Uterus (tissue), 4 donors: ENCODE data around the gene DST. TPM values are rescaled to one million over a fixed set of nuclear protein-coding genes. Genes with fewer than 3 reads are reported as not detected.

Experiments
- DNase-seq, 2 donors: peaks; one replicate each; pipeline ENCODE4 v3.0.0-alpha.2; 2019 to 2020
- H3K27ac ChIP-seq, 2 donors: fragments of 200-600 bp; sonication (generic); 1 replicate in 1 of 2; 2 replicates in 1 of 2; pipeline ENCODE4 v1.5.1; 2016 to 2018
- H3K27me3 ChIP-seq, 2 donors: fragments of 200-600 bp; sonication (generic); one replicate each; pipeline ENCODE4 v1.5.1; 2018 to 2019; ENCODE audit warnings: control low read depth in 1 of 2
- H3K36me3 ChIP-seq, 2 donors: fragments of 200-600 bp; sonication (generic); one replicate each; pipeline ENCODE4 v1.5.1; 2019; ENCODE audit warnings: control low read depth in 1 of 2
- H3K4me1 ChIP-seq, 2 donors: fragments of 200-600 bp; sonication (generic); one replicate each; pipeline ENCODE4 v1.5.1; 2018 to 2019; ENCODE audit warnings: control low read depth in 1 of 2
- H3K4me3 ChIP-seq, 2 donors: fragments of 200-600 bp; sonication (generic); 1 replicate in 1 of 2; 2 replicates in 1 of 2; pipeline ENCODE4 v1.5.1; 2018 to 2019; ENCODE audit warnings: mild to moderate bottlenecking in 1 of 2
- H3K9me3 ChIP-seq, 2 donors: fragments of 200-600 bp; sonication (generic); one replicate each; pipeline ENCODE4 v1.5.1; 2019; ENCODE audit warnings: control low read depth in 1 of 2
- POLR2A ChIP-seq, 2 donors: fragments of 450-650 bp; IDR thresholded peaks; one replicate each; pipeline ENCODE4 v1.6.1; 2016; ENCODE audit warnings: antibody characterized with exemption in 2 of 2, mild to moderate bottlenecking in 1 of 2, moderate library complexity in 1 of 2
- intact Hi-C: fragments of 100-400 bp; cut with DNase I; formaldehyde crosslinking; loops from one replicate; pipeline ENCODE4 v1.15.1; 2023; ENCODE audit warnings: low total_unique reads
- total RNA-seq, 4 donors: library from RNA; depleted of rRNA in 3 of 4; stranded (reverse); fragments of >200 nt in 3 of 4; gene quantifications; one replicate each; pipeline versions ENCODE4 v1.1.0 to v1.2.4, GENCODE V29; 2014 to 2023
- TF ChIP-seq, protein P1 (sequence below), 4 experiments: fragments of 200-600 bp in 2 of 4; fragments of 450-650 bp in 2 of 4; sonication (generic) in 2 of 4; IDR thresholded peaks; one replicate each; pipeline ENCODE4 v1.5.1; 2016 to 2019; ENCODE audit warnings: antibody characterized with exemption in 4 of 4, mild to moderate bottlenecking in 2 of 4, moderate library complexity in 1 of 4
- donor health status: DM: yes; HTN: yes; CAD: no.

The DST gene
- total RNA-seq, 4 donors from 2014 or later: 307 to 809 (median 516) TPM

- TF ChIP-seq, protein P1, sequence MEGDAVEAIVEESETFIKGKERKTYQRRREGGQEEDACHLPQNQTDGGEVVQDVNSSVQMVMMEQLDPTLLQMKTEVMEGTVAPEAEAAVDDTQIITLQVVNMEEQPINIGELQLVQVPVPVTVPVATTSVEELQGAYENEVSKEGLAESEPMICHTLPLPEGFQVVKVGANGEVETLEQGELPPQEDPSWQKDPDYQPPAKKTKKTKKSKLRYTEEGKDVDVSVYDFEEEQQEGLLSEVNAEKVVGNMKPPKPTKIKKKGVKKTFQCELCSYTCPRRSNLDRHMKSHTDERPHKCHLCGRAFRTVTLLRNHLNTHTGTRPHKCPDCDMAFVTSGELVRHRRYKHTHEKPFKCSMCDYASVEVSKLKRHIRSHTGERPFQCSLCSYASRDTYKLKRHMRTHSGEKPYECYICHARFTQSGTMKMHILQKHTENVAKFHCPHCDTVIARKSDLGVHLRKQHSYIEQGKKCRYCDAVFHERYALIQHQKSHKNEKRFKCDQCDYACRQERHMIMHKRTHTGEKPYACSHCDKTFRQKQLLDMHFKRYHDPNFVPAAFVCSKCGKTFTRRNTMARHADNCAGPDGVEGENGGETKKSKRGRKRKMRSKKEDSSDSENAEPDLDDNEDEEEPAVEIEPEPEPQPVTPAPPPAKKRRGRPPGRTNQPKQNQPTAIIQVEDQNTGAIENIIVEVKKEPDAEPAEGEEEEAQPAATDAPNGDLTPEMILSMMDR (IDR thresholded peaks at IDR 0.05): no peak
- no peak for TF ChIP-seq POLR2A (IDR thresholded peaks at IDR 0.05)
- no peaks in the 10 kb centered on the region for H3K27me3 ChIP-seq
- H3K36me3 ChIP-seq: no peaks in the 10 kb centered on the region
- H3K4me3 ChIP-seq: no peak overlapping the region
- no peaks in the 10 kb centered on the region for H3K4me1 ChIP-seq
- DNase-seq: peak; percentile 47 to 61
- intact Hi-C loops: no loop called here
- H3K27ac ChIP-seq: peak overlapping the region; percentile 65 to 100
- H3K9me3 ChIP-seq: no peaks in the 10 kb centered on the region
These were observed 150.9 kb downstream of the DST start for GRCh38 chr6:56491606-56492328.

GRCh38 chr6:56490993-56491392 lies 151.7 kb downstream of the DST start:
- no peaks in the 10 kb centered on the region for H3K27me3 ChIP-seq
- TF ChIP-seq, protein P1 (IDR thresholded peaks at IDR 0.05): no peak
- TF ChIP-seq POLR2A (IDR thresholded peaks at IDR 0.05): no peak
- intact Hi-C loops: no loop called here
- DNase-seq: no peak
- no peaks in the 10 kb centered on the region for H3K9me3 ChIP-seq
- H3K4me1 ChIP-seq: no peaks in the 10 kb centered on the region
- H3K36me3 ChIP-seq: no peaks in the 10 kb centered on the region
- H3K27ac ChIP-seq: peak overlapping the region; percentile 65 to 100
- H3K4me3 ChIP-seq: no peak overlapping the region

DNA sequence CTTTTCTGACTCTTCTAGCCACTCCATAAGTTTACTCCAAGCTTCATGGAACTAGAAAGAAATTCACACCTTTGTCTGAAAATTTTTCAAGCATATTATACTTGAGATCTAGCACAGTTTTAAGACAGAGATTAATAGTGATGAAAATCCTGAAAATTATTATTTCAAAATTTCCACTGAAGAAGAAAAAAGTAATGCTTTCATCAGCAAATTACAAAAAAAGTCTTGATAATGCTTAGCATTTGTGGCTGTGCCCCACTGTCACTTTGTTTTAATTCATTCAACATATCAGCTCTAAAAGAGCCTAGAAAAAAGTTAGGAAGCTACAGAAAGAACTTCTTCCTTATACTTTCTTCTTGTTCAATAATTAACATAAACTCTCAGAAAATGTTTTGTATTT lies 153.1 kb downstream of the DST start:
- intact Hi-C loops: no loop called here
- Histone ChIP-seq H3K27me3 (no peaks in the 10 kb centered on the region), H3K9me3 (no peaks in the 10 kb centered on the region), H3K4me3 (no peak overlapping the region), H3K4me1 (peaks cover 0 to 9% of the 10 kb centered on the region in 2 donors), H3K36me3 (no peaks in the 10 kb centered on the region), H3K27ac (peak overlapping the region; percentile 18 to 100)
- no peak for DNase-seq
- TF ChIP-seq POLR2A (IDR thresholded peaks at IDR 0.05): no peak
- TF ChIP-seq, protein P1 (IDR thresholded peaks at IDR 0.05): no peak

- H3K36me3 ChIP-seq: no peaks in the 10 kb centered on the region
These were observed 154.4 kb downstream of the DST start for GRCh38 chr6:56488281-56488680.

GRCh38 chr6:56486681-56487080 lies 156.0 kb downstream of the DST start:
- intact Hi-C loops: no loop called here
- H3K36me3 ChIP-seq: no peaks in the 10 kb centered on the region
- peaks cover 0 to 10% of the 10 kb centered on the region in 2 donors for H3K4me1 ChIP-seq
- no peaks in the 10 kb centered on the region for H3K9me3 ChIP-seq
- no peak for DNase-seq
- TF ChIP-seq, protein P1 (IDR thresholded peaks at IDR 0.05): no peak
- no peak for TF ChIP-seq POLR2A (IDR thresholded peaks at IDR 0.05)
- H3K4me3 ChIP-seq: no peak overlapping the region
- H3K27ac ChIP-seq: peak overlapping the region in 1 of 2 donors; percentile 27
- H3K27me3 ChIP-seq: no peaks in the 10 kb centered on the region

More at GRCh38 chr6:56488281-56488680, 154.4 kb downstream of the DST start:
- TF ChIP-seq, protein P1 (IDR thresholded peaks at IDR 0.05): no peak
- TF ChIP-seq POLR2A (IDR thresholded peaks at IDR 0.05): no peak
- Histone ChIP-seq H3K27ac (peak overlapping the region in 1 of 2 donors; percentile 31), H3K4me3 (no peak overlapping the region), H3K27me3 (no peaks in the 10 kb centered on the region), H3K9me3 (no peaks in the 10 kb centered on the region), H3K4me1 (peaks cover 0 to 10% of the 10 kb centered on the region in 2 donors)
- intact Hi-C loops: no loop called here
- DNase-seq: no peak
